Liver (tissue), 3 donors: ENCODE measurements around the gene RTN4R.
"Not testable (repeated sequence)": the region's sequence is repeated elsewhere in the genome, so short reads cannot be mapped to it uniquely, and the experiment has no call there.

Source experiments
- EGR1 ChIP-seq, 2 donors: IDR thresholded peaks; 2 replicates each; pipeline ENCODE4 v1.6.1; 2016 to 2018; ENCODE audit warnings: antibody characterized with exemption in 2 of 2, low read depth in 2 of 2
- FOXA1 ChIP-seq: IDR thresholded peaks from 2 replicates; pipeline ENCODE4 v1.6.1; 2016; ENCODE audit warnings: antibody characterized with exemption
- JUND ChIP-seq, 2 donors: IDR thresholded peaks; 2 replicates each; pipeline ENCODE4 v1.6.1; 2016; ENCODE audit warnings: antibody characterized with exemption in 2 of 2
- NR2F2 ChIP-seq: IDR thresholded peaks from 2 replicates; pipeline ENCODE4 v1.6.1; 2016; ENCODE audit warnings: antibody characterized with exemption
- TF ChIP-seq, protein P1 (sequence below): fragments of 150-350 bp; IDR thresholded peaks from 2 replicates; pipeline ENCODE4 v1.5.1; 2017; ENCODE audit warnings: improper control_type of control experiment, low read depth, low read length; ENCODE audit not compliant: missing input control
- TF ChIP-seq, protein P2 (sequence below): IDR thresholded peaks from 2 replicates; pipeline ENCODE4 v1.6.1; 2016; ENCODE audit warnings: antibody characterized with exemption
- donor health status: healthy.
- donor health status: healthy.

DNA sequence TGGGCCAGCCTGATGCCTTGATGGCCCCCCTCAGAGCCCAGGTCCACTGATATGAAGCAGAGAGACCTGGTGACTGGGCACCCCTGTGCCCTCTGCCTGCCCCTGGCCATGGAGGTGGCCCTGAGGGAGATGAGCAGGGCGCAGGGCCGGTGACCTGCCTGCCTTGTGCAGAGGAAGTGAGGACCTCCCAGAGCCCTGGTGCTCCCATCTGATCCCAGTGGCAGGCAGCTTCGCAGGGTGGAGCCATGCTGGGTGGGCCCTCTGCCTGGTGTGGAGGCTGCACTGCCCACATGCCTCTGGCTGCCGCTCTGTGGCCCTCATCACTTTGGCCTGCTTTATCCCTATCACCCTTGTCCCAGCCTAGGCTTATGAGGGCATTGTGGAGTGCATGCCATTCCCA lies 1.1 kb upstream of the RTN4R start:
- TF ChIP-seq JUND (IDR thresholded peaks at IDR 0.05); NR2F2; FOXA1; EGR1 (IDR thresholded peaks at IDR 0.05; ENCODE audit: low read depth in 2 of 2): not testable (repeated sequence)
- TF ChIP-seq, protein P1, sequence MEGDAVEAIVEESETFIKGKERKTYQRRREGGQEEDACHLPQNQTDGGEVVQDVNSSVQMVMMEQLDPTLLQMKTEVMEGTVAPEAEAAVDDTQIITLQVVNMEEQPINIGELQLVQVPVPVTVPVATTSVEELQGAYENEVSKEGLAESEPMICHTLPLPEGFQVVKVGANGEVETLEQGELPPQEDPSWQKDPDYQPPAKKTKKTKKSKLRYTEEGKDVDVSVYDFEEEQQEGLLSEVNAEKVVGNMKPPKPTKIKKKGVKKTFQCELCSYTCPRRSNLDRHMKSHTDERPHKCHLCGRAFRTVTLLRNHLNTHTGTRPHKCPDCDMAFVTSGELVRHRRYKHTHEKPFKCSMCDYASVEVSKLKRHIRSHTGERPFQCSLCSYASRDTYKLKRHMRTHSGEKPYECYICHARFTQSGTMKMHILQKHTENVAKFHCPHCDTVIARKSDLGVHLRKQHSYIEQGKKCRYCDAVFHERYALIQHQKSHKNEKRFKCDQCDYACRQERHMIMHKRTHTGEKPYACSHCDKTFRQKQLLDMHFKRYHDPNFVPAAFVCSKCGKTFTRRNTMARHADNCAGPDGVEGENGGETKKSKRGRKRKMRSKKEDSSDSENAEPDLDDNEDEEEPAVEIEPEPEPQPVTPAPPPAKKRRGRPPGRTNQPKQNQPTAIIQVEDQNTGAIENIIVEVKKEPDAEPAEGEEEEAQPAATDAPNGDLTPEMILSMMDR, result not testable (repeated sequence)
- TF ChIP-seq, protein P2, sequence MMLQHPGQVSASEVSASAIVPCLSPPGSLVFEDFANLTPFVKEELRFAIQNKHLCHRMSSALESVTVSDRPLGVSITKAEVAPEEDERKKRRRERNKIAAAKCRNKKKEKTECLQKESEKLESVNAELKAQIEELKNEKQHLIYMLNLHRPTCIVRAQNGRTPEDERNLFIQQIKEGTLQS, result not testable (repeated sequence)
